SIG-M5 (cell line): ENCODE results near the gene FOXB2.

Experiments
- DNase-seq: peaks from one replicate; lab custom pipeline; 2025; lab: John Stamatoyannopoulos, UW

FOXB2 gene

GRCh38 chr9:77066388-77066787 is 46.9 kb downstream of the FOXB2 start:
- no peak for DNase-seq
